CD4-positive, CD25-positive, alpha-beta regulatory T cell (primary cell): ENCODE measurements around the gene SKIC8. TPM values are rescaled to one million over a fixed set of nuclear protein-coding genes. Genes with fewer than 3 reads are reported as not detected.

ENCODE experiments used
- ATAC-seq, 2 donors: fragments of 150-1000 bp; cut with Tn5 transposase; one replicate each; pipeline ENCODE4 v1.10.0; 2021; ENCODE audit warnings: low read depth in 2 of 2, moderate number of reproducible peaks in 2 of 2, moderate library complexity in 1 of 2
- DNase-seq, 3 donors: peaks; one replicate each; pipeline versions ENCODE4 v3.0.0 to v3.0.0-alpha.2; 2012 to 2022; ENCODE audit warnings: mixed read lengths in 1 of 3
- H3K27ac ChIP-seq: one replicate; pipeline ENCODE4 v1.7.0; 2013; ENCODE audit warnings: mild to moderate bottlenecking, low read length; ENCODE audit not compliant: insufficient read depth, poor library complexity, severe bottlenecking
- H3K27me3 ChIP-seq: one replicate; pipeline ENCODE4 v1.7.0; 2013; ENCODE audit warnings: low read length; ENCODE audit not compliant: control insufficient read depth, insufficient read depth
- H3K36me3 ChIP-seq: one replicate; pipeline ENCODE4 v1.7.0; 2013; ENCODE audit warnings: mild to moderate bottlenecking, low read length, moderate library complexity; ENCODE audit not compliant: control insufficient read depth, insufficient read depth
- H3K4me1 ChIP-seq: 2 replicates; pipeline ENCODE4 v1.7.0; 2013; ENCODE audit warnings: mild to moderate bottlenecking, low read length; ENCODE audit not compliant: insufficient read depth, control insufficient read depth, poor library complexity, severe bottlenecking
- H3K4me3 ChIP-seq: one replicate; pipeline ENCODE4 v1.7.0; 2013; ENCODE audit warnings: low read depth, mild to moderate bottlenecking, low read length, moderate library complexity
- H3K9me3 ChIP-seq, 2 experiments: 1 replicate in 1 of 2; 2 replicates in 1 of 2; pipeline ENCODE4 v1.7.0; 2013; ENCODE audit warnings: low read length in 2 of 2, mild to moderate bottlenecking in 1 of 2, moderate library complexity in 1 of 2; ENCODE audit not compliant: control insufficient read depth in 2 of 2
- H3K27ac Mint-ChIP-seq, 3 donors: one replicate each; pipeline ENCODE4 v1.8.0; 2020 to 2022; ENCODE audit warnings: mild to moderate bottlenecking in 3 of 3, mixed read lengths in 3 of 3, moderate library complexity in 2 of 3
- H3K27me3 Mint-ChIP-seq: one replicate; pipeline ENCODE4 v1.8.0; 2022; ENCODE audit warnings: mild to moderate bottlenecking, mixed read lengths
- H3K36me3 Mint-ChIP-seq: one replicate; pipeline ENCODE4 v1.8.0; 2020; ENCODE audit warnings: mixed read lengths
- H3K4me1 Mint-ChIP-seq, 4 donors: one replicate each; pipeline ENCODE4 v1.8.0; 2020 to 2022; ENCODE audit warnings: mixed read lengths in 4 of 4, mild to moderate bottlenecking in 1 of 4
- H3K4me3 Mint-ChIP-seq, 4 donors: one replicate each; pipeline ENCODE4 v1.8.0; 2020 to 2022; ENCODE audit warnings: mild to moderate bottlenecking in 4 of 4, mixed read lengths in 4 of 4, moderate library complexity in 3 of 4
- H3K9me3 Mint-ChIP-seq, 7 donors: one replicate each; pipeline ENCODE4 v1.8.0; 2020 to 2022; ENCODE audit warnings: mixed read lengths in 7 of 7, mild to moderate bottlenecking in 3 of 7, moderate library complexity in 2 of 7
- polyA plus RNA-seq, 4 donors: library from polyadenylated mRNA; unstranded; fragments of 300-500 nt; fragmentation: Illumina TruSeq; gene quantifications; one replicate each; pipeline ENCODE4 v1.2.3, GENCODE V29; 2021
- total RNA-seq: library from RNA; stranded (reverse); gene quantifications from one replicate; pipeline ENCODE4 v1.2.3, GENCODE V29; 2022

The SKIC8 gene
- total and polyA plus RNA-seq, 5 donors from 2014 or later = 25.0 to 97.4 (median 89.8) TPM

GRCh38 chr15:78282324-78282723 lies 17.1 kb downstream of the SKIC8 start:
- DNase-seq = no peak
- peaks cover 78% of the 10 kb centered on the region for H3K36me3 ChIP-seq
- no peak for ATAC-seq
- Mint-ChIP-seq H3K27me3 (no peaks in the 10 kb centered on the region), H3K36me3 (peaks cover 42% of the 10 kb centered on the region), H3K9me3 (no peaks in the 10 kb centered on the region), H3K4me1 (peaks cover 0 to 5% (median 0%) of the 10 kb centered on the region in 4 donors), H3K4me3 (no peak overlapping the region), H3K27ac (peak overlapping the region in 2 of 3 donors; percentile 69 to 70)
- no peaks in the 10 kb centered on the region for H3K27me3 ChIP-seq
- H3K4me3 ChIP-seq = no peak overlapping the region
- no peaks in the 10 kb centered on the region for H3K4me1 ChIP-seq
- H3K27ac ChIP-seq = no peak overlapping the region
- no peaks in the 10 kb centered on the region for H3K9me3 ChIP-seq

GRCh38 chr15:78280319-78281072 lies 18.9 kb downstream of the SKIC8 start:
- Histone ChIP-seq H3K9me3 (no peaks in the 10 kb centered on the region), H3K4me3 (no peak overlapping the region), H3K4me1 (no peaks in the 10 kb centered on the region), H3K27ac (no peak overlapping the region), H3K36me3 (peaks cover 73% of the 10 kb centered on the region), H3K27me3 (no peaks in the 10 kb centered on the region)
- no peak for ATAC-seq
- H3K4me1 Mint-ChIP-seq = no peaks in the 10 kb centered on the region
- no peak overlapping the region for H3K27ac Mint-ChIP-seq
- no peaks in the 10 kb centered on the region for H3K27me3 Mint-ChIP-seq
- DNase-seq = no peak
- H3K36me3 Mint-ChIP-seq = peaks cover 25% of the 10 kb centered on the region
- H3K9me3 Mint-ChIP-seq = no peaks in the 10 kb centered on the region
- no peak overlapping the region for H3K4me3 Mint-ChIP-seq

- peaks cover 22% of the 10 kb centered on the region for H3K36me3 Mint-ChIP-seq
- H3K36me3 ChIP-seq = peaks cover 51% of the 10 kb centered on the region
These were observed 23.1 kb downstream of the SKIC8 start for GRCh38 chr15:78276064-78276943.

GRCh38 chr15:78274994-78275393 lies 24.4 kb downstream of the SKIC8 start:
- Histone ChIP-seq H3K27me3 (no peaks in the 10 kb centered on the region), H3K27ac (no peak overlapping the region), H3K4me3 (no peak overlapping the region), H3K4me1 (no peaks in the 10 kb centered on the region), H3K36me3 (peaks cover 44% of the 10 kb centered on the region), H3K9me3 (no peaks in the 10 kb centered on the region)
- Mint-ChIP-seq H3K27ac (peak overlapping the region in 2 of 3 donors; percentile 35 to 50), H3K27me3 (no peaks in the 10 kb centered on the region), H3K4me1 (peaks cover 0 to 8% (median 4%) of the 10 kb centered on the region in 4 donors), H3K4me3 (no peak overlapping the region), H3K36me3 (peaks cover 27% of the 10 kb centered on the region), H3K9me3 (no peaks in the 10 kb centered on the region)
- DNase-seq (no peak), ATAC-seq (no peak)

More at GRCh38 chr15:78276064-78276943, 23.1 kb downstream of the SKIC8 start:
- no peaks in the 10 kb centered on the region for H3K27me3 Mint-ChIP-seq
- no peak overlapping the region for H3K27ac ChIP-seq
- DNase-seq (no peak), ATAC-seq (no peak)
- peaks cover 0 to 8% (median 0%) of the 10 kb centered on the region in 4 donors for H3K4me1 Mint-ChIP-seq
- peak overlapping the region in 1 of 3 donors; percentile 44 for H3K27ac Mint-ChIP-seq
- no peaks in the 10 kb centered on the region for H3K9me3 ChIP-seq
- H3K9me3 Mint-ChIP-seq = no peaks in the 10 kb centered on the region
- no peak overlapping the region for H3K4me3 ChIP-seq
- H3K27me3 ChIP-seq = no peaks in the 10 kb centered on the region
- no peak overlapping the region for H3K4me3 Mint-ChIP-seq
- no peaks in the 10 kb centered on the region for H3K4me1 ChIP-seq

- DNase-seq (no peak), ATAC-seq (no peak)
- Mint-ChIP-seq H3K4me3 (peak overlapping the region in 1 of 4 donors; percentile 38), H3K4me1 (peaks cover 8 to 23% (median 13%) of the 10 kb centered on the region in 4 donors), H3K27ac (no peak overlapping the region), H3K36me3 (peaks cover 16% of the 10 kb centered on the region), H3K27me3 (no peaks in the 10 kb centered on the region), H3K9me3 (no peaks in the 10 kb centered on the region)
- H3K9me3 ChIP-seq = no peaks in the 10 kb centered on the region
- H3K27ac ChIP-seq = no peak overlapping the region
- H3K4me3 ChIP-seq = no peak overlapping the region
- H3K36me3 ChIP-seq = peaks cover 39% of the 10 kb centered on the region
- no peaks in the 10 kb centered on the region for H3K27me3 ChIP-seq
- no peaks in the 10 kb centered on the region for H3K4me1 ChIP-seq
These were observed 26.6 kb downstream of the SKIC8 start for GRCh38 chr15:78272776-78273175.

GRCh38 chr15:78272316-78272715 lies 27.1 kb downstream of the SKIC8 start:
- Histone ChIP-seq H3K27ac (no peak overlapping the region), H3K4me3 (no peak overlapping the region), H3K36me3 (peaks cover 36% of the 10 kb centered on the region), H3K9me3 (no peaks in the 10 kb centered on the region), H3K4me1 (no peaks in the 10 kb centered on the region), H3K27me3 (no peaks in the 10 kb centered on the region)
- no peak for DNase-seq
- Mint-ChIP-seq H3K36me3 (peaks cover 16% of the 10 kb centered on the region), H3K27me3 (no peaks in the 10 kb centered on the region), H3K4me1 (peaks cover 8 to 27% (median 18%) of the 10 kb centered on the region in 4 donors), H3K27ac (no peak overlapping the region), H3K4me3 (peak overlapping the region in 1 of 4 donors; percentile 38), H3K9me3 (no peaks in the 10 kb centered on the region)
- no peak for ATAC-seq

GRCh38 chr15:78266806-78267205 lies 32.6 kb downstream of the SKIC8 start:
- peaks cover 6% of the 10 kb centered on the region for H3K36me3 Mint-ChIP-seq
- peaks cover 15 to 55% (median 38%) of the 10 kb centered on the region in 4 donors for H3K4me1 Mint-ChIP-seq
- peaks cover 4% of the 10 kb centered on the region for H3K27me3 Mint-ChIP-seq
- ATAC-seq = no peak
- H3K9me3 Mint-ChIP-seq = no peaks in the 10 kb centered on the region
- Histone ChIP-seq H3K4me3 (no peak overlapping the region), H3K4me1 (peaks cover 20% of the 10 kb centered on the region), H3K27ac (no peak overlapping the region), H3K9me3 (no peaks in the 10 kb centered on the region), H3K27me3 (no peaks in the 10 kb centered on the region), H3K36me3 (peaks cover 11% of the 10 kb centered on the region)
- DNase-seq = no peak
- H3K4me3 Mint-ChIP-seq = peak overlapping the region in 1 of 4 donors; percentile 97
- peak overlapping the region in 2 of 3 donors; percentile 93 for H3K27ac Mint-ChIP-seq
